ENCODE measurements around the gene NKAIN2.

Gene NKAIN2

DNA sequence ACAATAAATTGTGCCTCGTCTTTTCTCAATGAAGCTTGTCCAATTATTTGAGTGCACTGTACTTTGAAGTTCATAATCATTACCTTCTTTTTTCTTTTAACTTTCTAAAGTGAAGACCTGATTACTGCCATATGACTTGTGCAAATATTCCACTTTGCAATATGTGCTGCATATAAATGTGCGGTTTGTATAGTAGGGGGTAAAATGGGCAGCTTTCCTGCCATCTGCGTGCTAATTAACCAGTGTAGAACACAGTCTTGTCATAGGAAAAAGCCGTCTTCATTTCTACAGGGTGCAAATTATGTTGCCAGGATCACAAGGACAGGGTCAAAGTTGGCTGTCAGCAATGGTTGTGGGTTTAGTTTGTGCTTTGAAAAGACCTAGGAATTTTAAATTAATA lies 397.0 kb downstream of the NKAIN2 start:
- DNase-seq (ENCODE audit: low read depth): no peak
- no peak overlapping the region for H3K4me3 ChIP-seq (ENCODE audit: low read length)
- TF ChIP-seq, protein P1, sequence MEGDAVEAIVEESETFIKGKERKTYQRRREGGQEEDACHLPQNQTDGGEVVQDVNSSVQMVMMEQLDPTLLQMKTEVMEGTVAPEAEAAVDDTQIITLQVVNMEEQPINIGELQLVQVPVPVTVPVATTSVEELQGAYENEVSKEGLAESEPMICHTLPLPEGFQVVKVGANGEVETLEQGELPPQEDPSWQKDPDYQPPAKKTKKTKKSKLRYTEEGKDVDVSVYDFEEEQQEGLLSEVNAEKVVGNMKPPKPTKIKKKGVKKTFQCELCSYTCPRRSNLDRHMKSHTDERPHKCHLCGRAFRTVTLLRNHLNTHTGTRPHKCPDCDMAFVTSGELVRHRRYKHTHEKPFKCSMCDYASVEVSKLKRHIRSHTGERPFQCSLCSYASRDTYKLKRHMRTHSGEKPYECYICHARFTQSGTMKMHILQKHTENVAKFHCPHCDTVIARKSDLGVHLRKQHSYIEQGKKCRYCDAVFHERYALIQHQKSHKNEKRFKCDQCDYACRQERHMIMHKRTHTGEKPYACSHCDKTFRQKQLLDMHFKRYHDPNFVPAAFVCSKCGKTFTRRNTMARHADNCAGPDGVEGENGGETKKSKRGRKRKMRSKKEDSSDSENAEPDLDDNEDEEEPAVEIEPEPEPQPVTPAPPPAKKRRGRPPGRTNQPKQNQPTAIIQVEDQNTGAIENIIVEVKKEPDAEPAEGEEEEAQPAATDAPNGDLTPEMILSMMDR (conservative IDR thresholded peaks at IDR 0.05; ENCODE audit: low read length): no peak

DNA sequence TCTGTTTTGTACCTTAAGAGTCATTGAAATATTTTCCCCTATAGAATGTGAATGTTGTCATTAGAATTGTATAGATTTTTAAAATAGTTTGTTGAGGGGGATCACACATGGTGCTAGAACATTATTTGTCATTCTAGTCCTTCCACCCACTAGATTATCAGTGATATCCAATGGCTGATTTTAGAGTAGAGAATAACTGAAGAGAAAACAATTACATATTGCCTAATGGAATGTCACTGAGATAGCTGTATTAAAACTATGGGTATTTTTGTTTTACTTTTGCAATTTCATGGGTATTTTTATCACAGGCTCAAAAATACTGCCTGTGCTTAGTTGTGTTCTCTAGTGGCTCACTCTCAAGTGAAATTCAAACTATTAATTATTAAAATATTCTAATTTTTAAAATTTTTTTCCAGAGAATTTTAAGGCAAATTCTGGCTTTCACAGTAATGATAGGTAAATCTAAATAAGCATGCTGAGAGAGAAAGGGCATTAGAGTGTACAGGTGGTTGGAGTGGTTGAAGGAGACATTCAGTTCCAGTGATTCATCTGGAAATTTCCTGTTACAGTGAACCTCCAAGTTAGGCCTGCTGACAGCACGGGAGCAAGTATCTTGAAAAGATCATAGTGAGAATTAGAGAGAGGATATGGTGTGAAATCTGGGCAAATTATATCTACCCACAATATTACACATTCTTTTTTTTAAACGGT lies 399.6 kb downstream of the NKAIN2 start:
- DNase-seq (ENCODE audit: low read depth): no peak
- TF ChIP-seq, protein P1 (conservative IDR thresholded peaks at IDR 0.05; ENCODE audit: low read length): no peak
- no peak overlapping the region for H3K4me3 ChIP-seq (ENCODE audit: low read length)

DNA sequence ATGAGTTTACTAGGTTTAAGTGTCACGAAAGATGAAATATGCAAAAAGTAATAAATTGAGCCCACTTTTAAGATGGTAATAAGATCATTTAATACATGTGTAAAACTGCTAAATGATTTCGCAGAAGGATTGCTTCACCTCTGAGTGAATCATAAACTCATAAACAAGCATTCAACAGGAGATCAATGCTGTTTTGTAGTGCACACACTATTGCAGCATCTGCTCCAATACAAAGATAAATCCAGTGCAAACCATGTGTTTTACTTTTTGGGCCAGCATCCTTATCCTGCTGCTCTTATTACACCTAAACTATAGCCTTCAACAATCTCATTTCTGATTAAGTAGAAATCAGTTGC lies 400.1 kb downstream of the NKAIN2 start:
- no peak for DNase-seq (ENCODE audit: low read depth)
- TF ChIP-seq, protein P1 (conservative IDR thresholded peaks at IDR 0.05; ENCODE audit: low read length): no peak
- no peak overlapping the region for H3K4me3 ChIP-seq (ENCODE audit: low read length)

DNA sequence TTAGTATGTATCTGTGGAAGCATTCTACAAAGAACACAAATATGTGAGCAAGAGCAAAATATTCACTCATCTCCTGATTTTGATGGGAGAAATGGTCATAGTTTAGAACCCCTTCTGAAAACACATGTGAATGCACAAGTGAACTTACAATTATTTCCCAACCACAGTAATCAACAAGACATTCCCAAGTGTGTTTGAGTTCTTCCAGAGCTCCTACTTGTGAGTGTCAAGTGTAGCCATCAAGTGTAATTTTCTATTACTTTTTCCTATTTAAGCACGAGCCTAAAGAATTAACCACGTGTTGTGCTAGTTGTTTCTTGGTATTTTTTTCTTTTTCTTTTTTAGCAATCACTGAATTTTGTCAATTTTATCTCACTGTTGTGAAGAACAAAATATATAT lies 402.3 kb downstream of the NKAIN2 start:
- H3K4me3 ChIP-seq (ENCODE audit: low read length): no peak overlapping the region
- DNase-seq (ENCODE audit: low read depth): no peak
- TF ChIP-seq, protein P1 (conservative IDR thresholded peaks at IDR 0.05; ENCODE audit: low read length): no peak

DNA sequence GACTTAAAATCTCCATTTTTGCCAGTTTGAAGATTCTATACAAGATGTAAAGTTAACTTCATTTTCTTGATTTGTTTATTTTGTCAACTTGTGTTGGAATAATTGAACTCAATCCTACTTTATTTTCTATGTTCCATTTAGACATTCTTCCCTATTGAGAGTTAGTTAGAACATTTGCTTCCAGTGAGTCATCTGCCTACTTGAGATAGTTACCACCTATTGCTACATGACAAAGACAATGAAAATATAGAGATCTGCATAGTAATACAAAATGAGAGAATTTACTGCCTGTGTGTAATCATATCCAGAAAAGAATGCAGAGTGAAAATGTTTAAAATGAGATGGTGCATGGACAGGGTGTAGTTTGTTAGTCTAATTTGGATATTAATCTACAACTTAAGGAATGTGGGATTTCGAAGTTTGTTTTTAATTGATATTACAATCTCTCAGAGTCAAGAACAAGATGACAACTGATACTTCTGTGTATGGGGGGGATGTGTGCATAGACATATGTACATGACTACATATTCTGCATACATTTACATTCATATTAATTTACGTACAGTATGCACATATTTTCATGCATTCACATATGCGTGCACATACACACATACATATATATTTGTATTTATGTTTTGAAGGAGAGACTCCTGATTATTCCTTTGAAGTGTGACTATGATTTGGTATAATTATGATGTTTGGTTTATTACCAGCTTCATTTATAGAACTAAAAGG lies 420.1 kb downstream of the NKAIN2 start:
- no peak for DNase-seq (ENCODE audit: low read depth)
- TF ChIP-seq, protein P1 (conservative IDR thresholded peaks at IDR 0.05; ENCODE audit: low read length): no peak
- H3K4me3 ChIP-seq (ENCODE audit: low read length): no peak overlapping the region

DNA sequence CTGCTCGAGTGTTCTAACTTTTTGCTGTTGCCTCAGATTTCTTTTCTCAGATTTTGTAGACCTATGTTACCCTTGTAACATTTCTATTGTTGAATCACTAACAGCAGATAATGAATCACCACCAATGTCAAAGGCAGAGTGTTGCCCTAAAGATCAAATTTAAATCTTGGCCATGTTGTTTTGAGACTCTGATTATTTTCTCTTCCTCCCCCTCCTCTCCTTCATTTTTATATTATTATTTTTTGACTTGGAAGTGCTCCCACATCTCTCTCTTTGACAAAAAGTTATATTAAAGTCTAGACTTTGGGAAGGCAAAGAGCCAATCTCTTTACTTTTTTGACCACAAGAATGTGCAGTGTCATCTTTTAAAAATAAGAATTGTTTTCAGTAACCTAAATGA lies 422.7 kb downstream of the NKAIN2 start:
- TF ChIP-seq, protein P1 (conservative IDR thresholded peaks at IDR 0.05; ENCODE audit: low read length): no peak
- no peak overlapping the region for H3K4me3 ChIP-seq (ENCODE audit: low read length)
- DNase-seq (ENCODE audit: low read depth): no peak

DNA sequence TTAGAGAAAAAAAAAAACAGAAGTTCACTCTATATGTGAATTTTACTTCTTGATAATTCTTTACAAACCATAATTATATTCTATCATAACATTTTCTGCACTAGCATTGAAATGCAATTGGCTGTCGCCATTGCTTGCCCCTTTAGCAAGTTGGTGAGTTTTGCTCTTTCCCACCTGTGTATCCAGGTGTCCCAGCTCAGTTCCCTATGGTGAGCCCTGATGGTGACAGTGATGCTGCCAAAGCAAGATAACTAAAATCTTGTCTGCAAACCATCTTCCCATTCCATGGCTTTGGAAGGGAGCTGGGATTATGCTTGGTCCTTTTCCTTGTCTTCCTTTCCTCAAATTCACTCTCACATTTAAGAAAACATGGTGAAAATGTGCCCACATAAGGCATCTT lies 429.6 kb downstream of the NKAIN2 start:
- H3K4me3 ChIP-seq (ENCODE audit: low read length): no peak overlapping the region
- TF ChIP-seq, protein P1 (conservative IDR thresholded peaks at IDR 0.05; ENCODE audit: low read length): no peak
- DNase-seq (ENCODE audit: low read depth): no peak

Data from AG10803 (cell line).